CD4-positive, alpha-beta T cell (primary cell): ENCODE measurements around the gene NDUFAF2. TPM values are rescaled to one million over a fixed set of nuclear protein-coding genes. Genes with fewer than 3 reads are reported as not detected.

Source experiments
- ATAC-seq: fragments of 200-7000 bp; cut with Tn5 transposase; one replicate; pipeline ENCODE4 v1.10.0; 2022; ENCODE audit warnings: mild to moderate bottlenecking; ENCODE audit not compliant: poor library complexity
- CTCF ChIA-PET: fragments of 350-600 bp; sonication (Branson Sonifier 250); formaldehyde crosslinking; loops from one replicate; lab custom pipeline; 2021; ENCODE audit warnings: antibody characterized with exemption, inconsistent platforms; lab: Charles Lee
- POLR2A ChIA-PET: fragments of 350-600 bp; sonication (Branson Sonifier 250); formaldehyde crosslinking; loops from one replicate; lab custom pipeline; 2021; ENCODE audit warnings: antibody characterized with exemption, inconsistent platforms; lab: Charles Lee
- DNase-seq, 14 experiments: peaks; one replicate each; pipeline ENCODE4 v3.0.0-alpha.2; 2013 to 2020; ENCODE audit warnings: mixed read lengths in 2 of 14
- H3K27ac ChIP-seq, 2 donors: one replicate each; pipeline versions ENCODE4 v1.5.1 to v1.7.0; 2013; ENCODE audit warnings: low read length in 2 of 2, low read depth in 1 of 2, mild to moderate bottlenecking in 1 of 2
- H3K27me3 ChIP-seq, 2 experiments: 1 replicate in 1 of 2; 2 replicates in 1 of 2; pipeline versions ENCODE4 v1.6.1 to v1.7.0; 2013; ENCODE audit warnings: low read length in 2 of 2, control low read depth in 1 of 2, mild to moderate bottlenecking in 1 of 2, moderate library complexity in 1 of 2; ENCODE audit not compliant: insufficient read depth in 2 of 2, control insufficient read depth in 1 of 2
- H3K36me3 ChIP-seq: one replicate; pipeline ENCODE4 v1.6.1; 2013; ENCODE audit warnings: low read length, control low read depth; ENCODE audit not compliant: insufficient read depth
- H3K4me1 ChIP-seq: one replicate; pipeline ENCODE4 v1.6.1; 2013; ENCODE audit warnings: low read length, control low read depth; ENCODE audit not compliant: insufficient read depth
- H3K4me3 ChIP-seq: one replicate; pipeline ENCODE4 v1.5.1; 2013; ENCODE audit warnings: mild to moderate bottlenecking, low read length, moderate library complexity
- H3K9me3 ChIP-seq, 2 experiments: 1 replicate in 1 of 2; 2 replicates in 1 of 2; pipeline versions ENCODE4 v1.6.1 to v1.7.0; 2013; ENCODE audit warnings: low read length in 2 of 2, mild to moderate bottlenecking in 2 of 2, control low read depth in 1 of 2, moderate library complexity in 1 of 2; ENCODE audit not compliant: control insufficient read depth in 1 of 2, insufficient read depth in 1 of 2
- H3K27ac Mint-ChIP-seq: one replicate; pipeline ENCODE4 v1.8.0; 2020; ENCODE audit warnings: mixed read lengths
- H3K27me3 Mint-ChIP-seq: one replicate; pipeline ENCODE4 v1.8.0; 2021; ENCODE audit warnings: mixed read lengths
- H3K36me3 Mint-ChIP-seq: one replicate; pipeline ENCODE4 v1.8.0; 2021; ENCODE audit warnings: low read depth, mixed read lengths
- H3K4me1 Mint-ChIP-seq: one replicate; pipeline ENCODE4 v1.8.0; 2021; ENCODE audit warnings: low read depth, mixed read lengths
- H3K4me3 Mint-ChIP-seq: one replicate; pipeline ENCODE4 v1.8.0; 2020; ENCODE audit warnings: mild to moderate bottlenecking, mixed read lengths
- H3K9me3 Mint-ChIP-seq: one replicate; pipeline ENCODE4 v1.8.0; 2020; ENCODE audit warnings: mixed read lengths
- CTCF ChIP-seq: fragments of 200-600 bp; IDR thresholded peaks from one replicate; pipeline ENCODE4 v1.8.0; 2022; ENCODE audit warnings: antibody characterized with exemption, mild to moderate bottlenecking
- intact Hi-C, 2 experiments: fragments of 100-400 bp; cut with DNase I in 1 of 2; cut with micrococcal nuclease in 1 of 2; formaldehyde crosslinking; loops; one replicate each; pipeline versions ENCODE4 v1.15.1 to v1.9.0; 2023 to 2025; cut with DNase I, micrococcal nuclease
- total RNA-seq, 174 experiments: library from RNA in 2 of 174; stranded (reverse) in 2 of 174; gene quantifications; one replicate each; pipeline ENCODE4 v1.2.3 and lab custom pipeline; 2021 to 2026

NDUFAF2 gene
- total RNA-seq, 2 experiments from 2014 or later: 8.1 to 8.8 TPM

DNA sequence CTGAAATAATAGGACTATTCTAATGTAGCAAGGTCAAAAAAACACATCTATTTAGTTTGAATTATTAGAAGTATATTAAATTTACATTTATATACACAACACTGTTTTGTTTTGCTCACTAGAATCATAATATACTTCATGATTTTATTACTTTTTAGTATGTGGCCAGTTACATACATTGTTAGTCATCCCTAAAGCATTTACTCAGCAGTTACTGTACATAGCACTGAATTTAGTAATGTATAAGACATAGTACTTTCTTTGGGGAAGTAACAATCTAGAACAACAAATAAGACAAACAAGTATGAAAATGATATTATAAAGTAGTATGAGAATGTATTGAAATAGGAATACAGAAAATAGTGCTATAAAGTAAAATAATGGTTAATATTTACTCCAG lies 28.4 kb upstream of the NDUFAF2 start:
- ChIA-PET CTCF (no interaction called here), POLR2A (no interaction called here)
- Mint-ChIP-seq H3K4me3 (no peak overlapping the region), H3K27ac (no peak overlapping the region), H3K36me3 (peaks cover 83% of the 10 kb centered on the region), H3K27me3 (no peaks in the 10 kb centered on the region), H3K4me1 (no peaks in the 10 kb centered on the region), H3K9me3 (peaks cover 4% of the 10 kb centered on the region)
- TF ChIP-seq CTCF: no peak
- intact Hi-C loops: no loop called here
- Histone ChIP-seq H3K27me3 (no peaks in the 10 kb centered on the region), H3K36me3 (peaks cover 25% of the 10 kb centered on the region), H3K4me3 (no peak overlapping the region), H3K4me1 (no peaks in the 10 kb centered on the region), H3K9me3 (no peaks in the 10 kb centered on the region), H3K27ac (no peak overlapping the region)
- no peak for DNase-seq
- no peak for ATAC-seq

- intact Hi-C loops: no loop called here
- H3K27me3 ChIP-seq: no peaks in the 10 kb centered on the region
- Mint-ChIP-seq H3K36me3 (peaks cover 81% of the 10 kb centered on the region), H3K27ac (no peak overlapping the region), H3K9me3 (peaks cover 4% of the 10 kb centered on the region), H3K4me3 (no peak overlapping the region), H3K4me1 (no peaks in the 10 kb centered on the region), H3K27me3 (no peaks in the 10 kb centered on the region)
- H3K27ac ChIP-seq: no peak overlapping the region
- H3K36me3 ChIP-seq: peaks cover 26% of the 10 kb centered on the region
- CTCF ChIA-PET: no interaction called here
- no peaks in the 10 kb centered on the region for H3K4me1 ChIP-seq
- H3K4me3 ChIP-seq: no peak overlapping the region
- DNase-seq: no peak
- H3K9me3 ChIP-seq: no peaks in the 10 kb centered on the region
- no peak for TF ChIP-seq CTCF
- POLR2A ChIA-PET: interaction anchor here (0.6 kb wide), 1 partner anchor 8 kb away, joined by 3 read pairs; no protein-coding TSS in a partner anchor
- no peak for ATAC-seq
These were observed 26.5 kb upstream of the NDUFAF2 start for GRCh38 chr5:60918466-60918865.

GRCh38 chr5:60927450-60927849 lies 17.6 kb upstream of the NDUFAF2 start:
- Mint-ChIP-seq H3K9me3 (no peaks in the 10 kb centered on the region), H3K4me3 (no peak overlapping the region), H3K4me1 (no peaks in the 10 kb centered on the region), H3K27ac (no peak overlapping the region), H3K36me3 (peaks cover 41% of the 10 kb centered on the region), H3K27me3 (no peaks in the 10 kb centered on the region)
- TF ChIP-seq CTCF: no peak
- CTCF ChIA-PET: no interaction called here
- no peaks in the 10 kb centered on the region for H3K9me3 ChIP-seq
- H3K36me3 ChIP-seq: peaks cover 21% of the 10 kb centered on the region
- no peaks in the 10 kb centered on the region for H3K27me3 ChIP-seq
- H3K4me3 ChIP-seq: no peak overlapping the region
- ATAC-seq: no peak
- intact Hi-C loops: no loop called here
- POLR2A ChIA-PET: no interaction called here
- no peak overlapping the region for H3K27ac ChIP-seq
- no peaks in the 10 kb centered on the region for H3K4me1 ChIP-seq
- no peak for DNase-seq
